Activated CD4-positive, alpha-beta T cell treated with anti-CD3 and anti-CD28 coated beads, Interleukin-2, amount 10 ng/mL, durations not matched to agents 24 days and 14 days (primary cell): ENCODE results near the gene POTEF. TPM values are rescaled to one million over a fixed set of nuclear protein-coding genes. Genes with fewer than 3 reads are reported as not detected.
"Not testable (repeated sequence)": the region's sequence is repeated elsewhere in the genome, so short reads cannot be mapped to it uniquely, and the experiment has no call there.

Source experiments
- DNase-seq: peaks from one replicate; pipeline ENCODE4 v3.0.0; 2022
- H3K27ac Mint-ChIP-seq: one replicate; pipeline ENCODE4 v1.8.0; 2022; ENCODE audit warnings: mild to moderate bottlenecking, mixed read lengths
- H3K27me3 Mint-ChIP-seq: one replicate; pipeline ENCODE4 v1.8.0; 2022; ENCODE audit warnings: mixed read lengths
- H3K36me3 Mint-ChIP-seq: one replicate; pipeline ENCODE4 v1.8.0; 2022; ENCODE audit warnings: low read depth, mild to moderate bottlenecking, mixed read lengths
- H3K4me1 Mint-ChIP-seq: one replicate; pipeline ENCODE4 v1.8.0; 2021; ENCODE audit warnings: mixed read lengths
- H3K4me3 Mint-ChIP-seq: one replicate; pipeline ENCODE4 v1.8.0; 2022; ENCODE audit warnings: mild to moderate bottlenecking, moderate library complexity, mixed read lengths
- H3K9me3 Mint-ChIP-seq: one replicate; pipeline ENCODE4 v1.8.0; 2021; ENCODE audit warnings: mixed read lengths
- intact Hi-C: fragments of 100-400 bp; cut with micrococcal nuclease; formaldehyde crosslinking; loops from one replicate; pipeline ENCODE4 v1.15.1; 2023
- total RNA-seq: library from RNA; stranded (reverse); gene quantifications from 2 replicates; pipeline ENCODE4 v1.2.3, GENCODE V29; 2022

The POTEF gene
- total RNA-seq, 1 donor from 2014 or later: not detected

DNA sequence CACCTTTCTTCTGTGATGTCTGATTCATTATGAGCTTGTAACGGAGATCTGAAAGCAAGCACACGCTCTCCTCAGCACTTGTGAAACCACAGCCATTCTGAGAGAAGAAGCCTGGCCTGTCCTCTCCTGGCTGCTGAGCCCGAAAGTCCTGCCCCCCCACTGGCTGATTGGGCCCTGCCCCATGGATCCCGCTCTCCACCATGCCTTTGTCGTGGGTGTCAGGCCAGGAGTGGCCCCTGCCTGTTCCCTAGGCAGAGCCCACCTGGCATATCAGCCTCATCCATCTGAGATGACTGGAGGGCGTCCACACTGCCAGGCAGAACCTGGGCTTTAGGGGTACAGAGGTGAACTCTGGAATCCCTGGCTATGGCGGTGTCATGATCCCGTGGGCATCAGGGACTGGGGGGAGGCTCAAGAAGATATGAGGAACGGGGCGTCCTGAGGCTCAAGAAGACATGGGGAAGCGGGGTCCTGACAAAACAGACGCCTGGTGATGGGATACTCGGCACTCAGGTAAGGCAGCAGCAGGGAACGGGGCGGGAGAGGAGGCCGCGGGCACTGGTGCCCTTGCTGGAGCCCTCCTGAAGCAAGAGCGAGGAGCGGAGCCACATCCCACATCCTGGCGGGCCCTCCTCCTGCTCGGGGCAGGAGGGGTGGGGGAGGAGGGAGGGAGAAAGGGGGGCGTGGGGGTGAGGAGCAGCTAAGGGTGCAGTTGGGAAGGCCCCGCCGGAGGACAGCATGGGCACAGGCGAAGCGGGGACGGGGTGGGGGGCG lies 14.4 kb upstream of the POTEF start:
- H3K27ac Mint-ChIP-seq, H3K9me3 Mint-ChIP-seq, intact Hi-C loops, H3K36me3 Mint-ChIP-seq: not testable (repeated sequence)
- H3K4me1 Mint-ChIP-seq: peaks cover 11% of the 10 kb centered on the region
- H3K4me3 Mint-ChIP-seq: peak overlapping the region; percentile 83
- DNase-seq: peak; percentile 56
- H3K27me3 Mint-ChIP-seq: peaks cover 16% of the 10 kb centered on the region

DNA sequence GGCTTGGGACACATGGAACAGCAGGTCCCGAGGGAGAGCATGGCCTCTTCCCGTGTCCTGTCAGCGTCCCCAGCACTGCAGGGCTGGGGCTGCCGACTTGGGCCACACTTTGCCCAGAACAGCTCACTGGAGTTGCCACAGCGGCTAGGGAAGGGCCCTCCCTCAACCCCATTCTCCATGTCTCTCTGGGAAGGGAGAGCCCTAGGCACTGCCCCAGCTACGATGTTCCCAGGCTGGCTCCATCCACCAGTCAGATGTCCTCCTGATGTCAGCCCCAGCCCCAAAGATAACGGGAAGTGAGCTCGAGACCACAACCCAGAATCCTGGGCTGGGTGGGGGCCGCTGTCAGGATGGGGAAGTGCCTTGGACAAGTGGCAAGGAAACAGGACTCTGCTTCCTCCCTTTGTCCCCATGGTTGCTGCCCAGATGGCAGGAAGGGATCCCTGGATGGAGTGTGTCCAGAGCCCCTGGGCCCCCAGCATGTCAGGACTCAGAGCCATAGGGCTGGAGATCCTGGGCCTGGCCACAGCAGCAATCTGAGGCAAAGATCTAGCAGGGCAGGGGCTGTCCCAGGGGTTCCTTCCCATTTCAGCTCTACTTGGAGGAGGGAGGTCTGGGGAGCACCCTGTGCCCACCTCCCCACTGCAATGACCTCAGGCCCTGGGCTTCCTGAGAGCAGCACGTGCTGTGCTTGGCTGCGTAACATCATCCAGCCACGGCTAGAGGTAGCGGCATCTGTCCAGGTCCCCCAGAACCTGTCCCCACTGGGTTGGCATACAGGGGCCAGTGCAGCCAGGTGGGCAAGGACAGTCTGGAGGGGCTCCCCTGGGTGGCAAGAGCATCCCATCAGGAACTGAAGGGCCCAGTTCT lies 13.6 kb upstream of the POTEF start:
- H3K27ac Mint-ChIP-seq, H3K9me3 Mint-ChIP-seq, intact Hi-C loops, H3K4me1 Mint-ChIP-seq, H3K36me3 Mint-ChIP-seq: not testable (repeated sequence)
- Mint-ChIP-seq H3K27me3 (peaks cover 16% of the 10 kb centered on the region), H3K4me3 (peak overlapping the region; percentile 77)
- DNase-seq: peak; percentile 46

DNA sequence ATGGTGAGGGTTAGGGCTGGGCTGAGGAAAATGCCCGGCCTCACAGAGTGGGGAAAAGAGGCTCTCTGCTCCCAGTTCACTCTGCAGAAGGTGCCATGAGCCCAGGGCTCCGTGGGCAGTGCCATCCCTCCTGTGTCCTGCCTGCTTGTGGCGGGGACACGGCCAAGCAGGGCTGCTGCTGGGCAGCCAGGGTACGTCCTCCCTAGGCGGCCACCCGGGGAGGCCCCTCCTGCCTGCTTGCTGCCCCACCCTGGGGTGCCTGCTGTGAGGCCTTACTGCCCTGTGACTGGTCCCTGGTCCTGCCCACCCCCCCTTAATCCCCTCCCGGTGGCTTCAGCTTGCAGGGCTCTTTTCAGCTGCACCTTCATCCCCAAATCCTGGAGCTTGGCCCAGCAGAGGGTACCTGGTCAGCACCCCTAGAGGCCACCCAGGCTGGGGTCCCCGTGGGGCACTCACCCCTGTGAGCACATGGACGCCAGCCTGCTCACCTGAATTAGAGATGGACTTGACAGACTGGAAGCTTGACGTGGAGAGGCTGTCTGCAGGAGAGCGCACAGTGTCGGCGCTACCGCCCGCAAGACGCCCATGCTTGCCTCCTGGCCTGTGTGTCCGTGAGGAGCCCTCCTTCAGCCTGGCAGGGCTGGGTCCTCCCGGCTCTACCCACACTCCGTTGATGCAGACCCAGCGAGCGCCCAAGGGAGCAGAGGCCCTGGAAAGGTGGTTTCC lies 12.8 kb upstream of the POTEF start:
- H3K36me3 Mint-ChIP-seq, H3K4me3 Mint-ChIP-seq, H3K27ac Mint-ChIP-seq, intact Hi-C loops, H3K9me3 Mint-ChIP-seq, H3K4me1 Mint-ChIP-seq: not testable (repeated sequence)
- H3K27me3 Mint-ChIP-seq: peaks cover 16% of the 10 kb centered on the region
- DNase-seq: peak; percentile 51

DNA sequence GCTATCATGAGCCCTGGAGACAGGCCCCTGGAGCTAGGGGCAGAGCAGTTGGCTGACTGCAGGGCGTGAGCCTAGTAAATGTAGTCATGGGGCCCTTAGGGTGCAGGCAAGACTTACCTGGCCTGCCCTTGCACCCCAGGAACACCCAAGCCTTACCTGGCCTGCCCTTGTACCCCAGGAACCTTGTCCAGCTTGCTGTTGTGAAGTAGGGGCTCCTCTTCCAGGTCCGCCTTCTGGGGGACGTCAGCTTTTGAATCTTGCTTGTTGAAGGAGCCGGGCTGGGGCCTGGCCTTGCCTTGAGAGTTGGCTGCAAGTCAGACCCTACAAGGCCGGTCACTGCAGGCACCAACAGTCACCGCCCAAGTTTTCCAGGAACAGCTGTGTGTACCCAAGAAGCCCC lies 12.0 kb upstream of the POTEF start:
- H3K4me1 Mint-ChIP-seq, H3K27ac Mint-ChIP-seq, intact Hi-C loops, H3K4me3 Mint-ChIP-seq, H3K36me3 Mint-ChIP-seq, DNase-seq, H3K9me3 Mint-ChIP-seq: not testable (repeated sequence)
- peaks cover 12% of the 10 kb centered on the region for H3K27me3 Mint-ChIP-seq

DNA sequence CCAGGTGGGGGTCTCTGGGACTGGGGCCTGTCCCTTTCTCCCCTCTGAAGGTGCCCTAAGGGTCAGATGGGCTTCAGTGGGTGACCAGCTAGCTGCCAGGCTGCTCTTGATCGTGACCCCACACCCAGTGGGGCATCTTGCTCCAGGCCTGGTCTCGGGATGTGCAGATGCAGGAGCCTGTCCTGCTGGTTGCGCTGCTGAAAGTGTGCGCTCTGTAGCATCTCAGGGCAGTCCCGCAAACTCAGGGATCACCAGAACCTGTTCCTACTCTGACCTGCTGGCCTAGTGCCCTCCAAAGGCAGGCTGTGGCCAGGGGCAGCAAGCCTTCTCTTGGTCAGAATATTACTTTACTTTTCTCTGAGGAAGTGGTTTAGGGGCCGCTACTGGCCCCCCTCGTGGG lies 11.5 kb upstream of the POTEF start:
- DNase-seq, H3K9me3 Mint-ChIP-seq, H3K4me3 Mint-ChIP-seq, intact Hi-C loops, H3K27me3 Mint-ChIP-seq, H3K36me3 Mint-ChIP-seq, H3K4me1 Mint-ChIP-seq, H3K27ac Mint-ChIP-seq: not testable (repeated sequence)

DNA sequence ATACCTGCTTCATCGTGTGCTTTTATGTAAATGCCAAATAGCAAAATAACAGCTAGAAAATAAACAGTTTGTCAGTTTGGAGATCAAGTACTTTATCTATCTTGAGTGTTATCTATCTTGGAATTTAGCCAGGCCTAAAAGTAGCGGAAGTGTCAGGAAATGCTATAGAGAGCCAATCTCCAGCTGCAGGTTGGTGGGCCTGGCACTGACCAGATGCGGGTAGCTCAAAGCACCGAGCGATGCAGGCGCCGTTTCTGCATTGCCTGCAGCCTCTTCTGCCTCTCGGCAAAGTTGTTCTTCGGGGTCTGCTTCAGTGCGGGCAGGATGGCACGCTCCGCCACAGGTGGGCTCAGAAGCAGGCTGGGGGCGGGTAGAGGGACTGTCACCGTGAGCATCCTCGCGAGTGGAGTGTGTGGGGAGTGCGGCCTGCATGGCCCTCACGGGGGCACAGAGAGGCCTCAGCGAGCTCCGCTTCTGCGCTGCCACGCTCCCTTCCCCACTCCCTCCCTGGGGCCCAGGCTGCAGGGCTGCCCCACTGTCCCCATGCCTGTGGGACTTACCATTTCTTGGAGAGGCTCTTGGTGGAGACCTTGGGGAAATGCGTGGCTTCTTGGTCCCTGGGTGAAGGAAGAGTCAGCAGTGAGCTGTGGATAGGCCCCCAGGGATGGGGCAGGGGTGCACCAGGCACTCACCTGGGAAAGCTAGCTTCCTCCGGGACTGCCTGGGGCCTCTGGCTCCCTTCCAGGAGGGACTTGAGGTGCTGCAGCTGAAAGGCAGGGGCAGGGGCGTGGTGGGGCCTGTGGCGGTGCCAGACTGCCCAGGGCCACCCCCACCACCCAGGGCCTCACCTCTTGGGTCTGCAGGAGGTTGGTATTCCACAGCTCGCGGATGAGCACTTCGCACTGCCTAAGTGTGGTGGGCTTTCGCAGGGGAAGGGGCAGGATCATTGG lies 10.6 kb upstream of the POTEF start:
- H3K27me3 Mint-ChIP-seq: not testable (repeated sequence)

DNA sequence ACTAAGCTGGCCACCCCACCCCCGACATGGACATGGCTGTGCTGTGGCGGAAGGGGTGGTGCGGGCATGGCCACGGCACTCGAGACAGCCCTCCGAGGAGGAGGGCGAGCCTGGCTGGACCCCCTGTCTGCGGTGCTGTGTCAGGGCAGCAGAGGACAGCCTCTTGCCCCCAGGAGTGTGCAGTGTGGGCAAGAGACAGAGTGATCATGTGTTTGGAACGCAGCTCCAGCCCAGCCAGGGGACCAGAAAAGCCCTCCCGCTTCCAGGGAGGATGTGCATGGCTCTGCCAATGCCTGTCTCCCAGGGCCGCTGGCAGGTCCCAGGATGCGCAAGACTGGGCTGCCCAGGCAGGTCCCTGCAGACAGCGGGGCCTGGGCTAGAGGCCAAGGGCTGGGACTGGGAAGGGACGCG lies 9.8 kb upstream of the POTEF start:
- intact Hi-C loops, H3K27me3 Mint-ChIP-seq, H3K4me3 Mint-ChIP-seq: not testable (repeated sequence)

More for the DNA sequence above, 10.6 kb upstream of the POTEF start:
- H3K4me3 Mint-ChIP-seq, DNase-seq, H3K27ac Mint-ChIP-seq, H3K4me1 Mint-ChIP-seq, H3K9me3 Mint-ChIP-seq, H3K36me3 Mint-ChIP-seq, intact Hi-C loops: not testable (repeated sequence)

DNA sequence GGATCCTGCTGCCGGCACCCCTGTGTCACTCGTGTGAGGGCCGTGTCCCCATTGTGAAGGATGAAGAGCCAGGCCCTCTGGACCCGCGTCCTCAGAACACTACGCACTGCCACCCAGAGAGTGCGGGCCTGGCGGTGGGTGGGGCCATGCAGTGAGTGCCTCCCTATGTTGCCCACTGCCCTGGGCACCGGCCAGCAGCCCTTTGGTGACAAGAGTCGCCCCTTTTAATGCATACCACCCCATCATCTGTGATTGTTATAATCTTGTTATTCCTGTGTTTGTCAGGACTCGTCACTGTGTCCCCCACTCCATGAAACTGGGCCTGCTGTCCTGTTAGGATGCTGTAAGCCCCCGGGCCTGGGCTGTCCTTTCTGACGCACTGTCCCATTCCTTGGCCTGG lies 9.3 kb upstream of the POTEF start:
- H3K36me3 Mint-ChIP-seq, H3K27ac Mint-ChIP-seq, H3K4me1 Mint-ChIP-seq, DNase-seq, H3K4me3 Mint-ChIP-seq, H3K9me3 Mint-ChIP-seq, intact Hi-C loops, H3K27me3 Mint-ChIP-seq: not testable (repeated sequence)

More for the DNA sequence above, 9.8 kb upstream of the POTEF start:
- H3K9me3 Mint-ChIP-seq, DNase-seq, H3K36me3 Mint-ChIP-seq, H3K27ac Mint-ChIP-seq, H3K4me1 Mint-ChIP-seq: not testable (repeated sequence)

DNA sequence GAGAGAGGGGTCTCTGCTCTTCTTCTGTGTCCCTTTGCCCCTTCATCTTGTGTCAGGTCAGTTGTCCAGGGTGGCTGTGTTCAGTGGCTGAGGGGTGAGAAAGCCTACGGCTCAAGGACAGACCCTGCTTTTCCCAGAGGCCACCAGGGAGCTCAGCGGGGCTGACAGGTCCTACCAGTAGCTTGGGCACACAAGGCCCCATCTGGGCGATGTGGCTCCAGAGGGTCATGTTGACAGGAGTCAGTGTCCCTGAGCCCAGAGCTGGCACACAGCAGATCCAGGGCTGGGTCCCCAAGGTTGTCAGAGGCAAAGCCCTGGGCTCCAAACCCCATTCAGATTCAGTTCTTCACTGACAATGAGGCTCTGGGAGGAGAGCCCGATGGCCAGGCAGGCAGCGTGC lies 8.1 kb upstream of the POTEF start:
- H3K9me3 Mint-ChIP-seq, H3K27me3 Mint-ChIP-seq, H3K36me3 Mint-ChIP-seq, H3K27ac Mint-ChIP-seq, DNase-seq, H3K4me3 Mint-ChIP-seq, H3K4me1 Mint-ChIP-seq, intact Hi-C loops: not testable (repeated sequence)

DNA sequence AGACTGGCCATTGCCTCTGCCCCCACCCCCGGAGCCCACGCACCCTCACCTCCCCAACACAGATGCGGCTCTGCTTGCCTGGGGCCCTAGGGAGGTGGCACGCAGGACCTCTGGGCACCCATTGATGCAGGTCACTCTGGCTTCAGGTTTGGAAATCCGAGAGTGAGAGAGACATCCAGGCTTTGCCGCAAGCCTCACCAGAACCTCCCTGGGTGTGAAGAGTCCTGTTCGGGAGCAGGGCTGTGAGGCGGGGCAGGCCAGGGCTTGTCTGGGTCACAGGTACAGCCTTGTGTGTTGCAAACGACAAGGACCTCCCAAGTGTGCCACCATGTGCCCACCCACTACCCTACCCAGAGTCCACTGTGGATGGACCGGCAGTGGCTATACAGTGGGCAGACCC lies 7.5 kb upstream of the POTEF start:
- DNase-seq, H3K27ac Mint-ChIP-seq, H3K27me3 Mint-ChIP-seq, intact Hi-C loops, H3K4me1 Mint-ChIP-seq, H3K9me3 Mint-ChIP-seq, H3K36me3 Mint-ChIP-seq, H3K4me3 Mint-ChIP-seq: not testable (repeated sequence)

DNA sequence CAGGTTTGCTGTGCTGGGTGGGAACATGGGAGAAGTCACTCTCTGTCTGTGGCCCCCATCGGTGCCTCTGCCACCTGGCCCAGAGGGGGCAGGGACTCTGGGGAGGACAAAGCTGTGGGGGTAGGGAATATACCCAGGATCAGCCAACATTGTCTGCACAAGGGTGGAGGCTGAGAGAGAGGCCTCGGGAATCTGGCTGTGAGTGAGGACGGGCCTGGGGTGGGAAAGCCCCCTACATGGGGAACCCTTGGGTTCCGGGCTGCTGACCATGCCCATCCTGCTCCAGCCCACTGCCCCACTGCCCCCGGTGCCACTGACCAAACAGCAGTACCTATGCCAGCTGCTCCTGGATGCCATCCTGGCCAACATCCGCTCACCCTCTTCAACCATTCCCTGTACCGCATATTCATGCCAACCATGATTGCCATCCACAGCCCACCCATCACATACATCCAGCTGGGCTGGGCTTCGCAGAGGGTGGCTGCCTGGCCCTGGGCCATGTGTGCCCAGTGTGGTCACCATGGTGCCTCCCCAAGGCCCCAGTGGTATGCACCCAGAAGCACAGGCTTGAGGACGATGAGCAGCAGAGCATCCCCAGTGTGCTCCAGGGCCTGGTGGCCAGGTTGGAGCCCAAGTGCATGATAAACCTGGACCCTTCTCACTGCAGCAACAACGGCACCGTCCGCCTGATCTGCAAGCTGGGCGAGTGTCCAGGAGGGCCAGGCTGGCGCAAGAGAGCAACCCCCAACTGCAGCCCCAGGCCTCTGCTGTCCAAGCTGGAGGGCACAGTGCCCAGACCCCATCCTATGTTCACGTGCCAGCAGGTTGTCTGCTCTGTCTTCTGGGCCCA lies 6.9 kb upstream of the POTEF start:
- Mint-ChIP-seq H3K27ac (no peak overlapping the region), H3K4me3 (no peak overlapping the region), H3K4me1 (no peaks in the 10 kb centered on the region), H3K27me3 (peaks cover 3% of the 10 kb centered on the region), H3K36me3 (no peaks in the 10 kb centered on the region), H3K9me3 (no peaks in the 10 kb centered on the region)
- no peak for DNase-seq
- intact Hi-C loops: no loop called here

DNA sequence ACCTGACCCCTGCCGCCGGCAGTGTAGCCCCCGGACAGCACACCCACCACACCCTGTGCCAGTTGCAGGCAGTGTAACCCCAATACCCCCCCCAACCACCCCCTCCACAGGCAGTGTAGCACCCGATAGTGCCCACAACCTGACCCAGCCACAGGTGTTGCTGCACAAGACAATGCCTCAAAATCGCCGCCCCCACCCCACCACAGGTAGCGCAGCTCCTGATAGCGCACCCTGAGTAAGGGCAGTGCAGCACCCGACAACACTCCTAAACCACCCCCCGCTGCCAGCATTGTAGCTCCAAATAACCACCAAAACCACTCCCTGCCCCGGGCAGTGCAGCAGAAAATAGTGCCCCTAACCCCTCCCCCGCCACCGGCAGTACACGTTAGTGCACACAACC lies 558 bp downstream of the POTEF start:
- H3K27me3 Mint-ChIP-seq, intact Hi-C loops, H3K27ac Mint-ChIP-seq: not testable (repeated sequence)

More for the DNA sequence above, 558 bp downstream of the POTEF start:
- H3K36me3 Mint-ChIP-seq, H3K4me1 Mint-ChIP-seq, DNase-seq, H3K9me3 Mint-ChIP-seq, H3K4me3 Mint-ChIP-seq: not testable (repeated sequence)
